ENCODE data around the gene SCIMP. TPM values are rescaled to one million over a fixed set of nuclear protein-coding genes. Genes with fewer than 3 reads are reported as not detected.
A peak's percentile ranks its signal among the peaks of the same experiment; 100 is the strongest.
"Not testable (repeated sequence)": the region's sequence is repeated elsewhere in the genome, so short reads cannot be mapped to it uniquely, and the experiment has no call there.

Gene SCIMP
- total RNA-seq, 2 donors from 2014 or later: 0.64 to 2.3 TPM

- ATAC-seq (no peak), DNase-seq (no peak)
- intact Hi-C loops (cut with DNase I, micrococcal nuclease): no loop called here
Observed at GRCh38 chr17:5203178-5203907, 31.3 kb downstream of the SCIMP start.

- no peak for ATAC-seq
Observed at GRCh38 chr17:5201011-5201410, 33.6 kb downstream of the SCIMP start.

GRCh38 chr17:5200360-5200759 lies 34.3 kb downstream of the SCIMP start:
- ATAC-seq (no peak), DNase-seq (no peak)
- intact Hi-C loops (cut with DNase I, micrococcal nuclease): no loop called here

More at GRCh38 chr17:5201011-5201410, 33.6 kb downstream of the SCIMP start:
- intact Hi-C loops (cut with DNase I, micrococcal nuclease): no loop called here
- no peak for DNase-seq

DNA sequence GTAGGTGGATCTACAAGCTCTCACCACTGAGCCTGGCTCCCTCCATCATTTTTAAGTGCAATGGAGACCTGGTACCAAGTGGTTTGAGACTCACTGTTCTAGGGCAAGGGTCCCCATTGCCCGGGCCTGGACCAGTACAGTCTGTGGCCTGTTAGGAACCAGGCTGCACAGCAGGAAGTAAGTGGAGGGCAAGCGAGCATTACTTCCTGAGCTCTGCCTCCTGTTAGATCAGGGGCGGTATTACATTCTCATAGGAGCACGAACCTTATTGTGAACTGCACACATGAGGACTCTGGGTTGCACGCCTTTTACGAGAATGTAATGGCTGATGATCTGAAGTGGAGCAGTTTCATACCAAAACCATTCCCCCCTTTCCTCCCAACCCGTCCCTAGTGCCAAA lies 36.2 kb downstream of the SCIMP start:
- ATAC-seq (no peak), DNase-seq (no peak)
- intact Hi-C loops (cut with DNase I, micrococcal nuclease): no loop called here

GRCh38 chr17:5194346-5194745 lies 40.3 kb downstream of the SCIMP start:
- ATAC-seq: no peak
- intact Hi-C loops (cut with DNase I, micrococcal nuclease): no loop called here
- DNase-seq: no peak

DNA sequence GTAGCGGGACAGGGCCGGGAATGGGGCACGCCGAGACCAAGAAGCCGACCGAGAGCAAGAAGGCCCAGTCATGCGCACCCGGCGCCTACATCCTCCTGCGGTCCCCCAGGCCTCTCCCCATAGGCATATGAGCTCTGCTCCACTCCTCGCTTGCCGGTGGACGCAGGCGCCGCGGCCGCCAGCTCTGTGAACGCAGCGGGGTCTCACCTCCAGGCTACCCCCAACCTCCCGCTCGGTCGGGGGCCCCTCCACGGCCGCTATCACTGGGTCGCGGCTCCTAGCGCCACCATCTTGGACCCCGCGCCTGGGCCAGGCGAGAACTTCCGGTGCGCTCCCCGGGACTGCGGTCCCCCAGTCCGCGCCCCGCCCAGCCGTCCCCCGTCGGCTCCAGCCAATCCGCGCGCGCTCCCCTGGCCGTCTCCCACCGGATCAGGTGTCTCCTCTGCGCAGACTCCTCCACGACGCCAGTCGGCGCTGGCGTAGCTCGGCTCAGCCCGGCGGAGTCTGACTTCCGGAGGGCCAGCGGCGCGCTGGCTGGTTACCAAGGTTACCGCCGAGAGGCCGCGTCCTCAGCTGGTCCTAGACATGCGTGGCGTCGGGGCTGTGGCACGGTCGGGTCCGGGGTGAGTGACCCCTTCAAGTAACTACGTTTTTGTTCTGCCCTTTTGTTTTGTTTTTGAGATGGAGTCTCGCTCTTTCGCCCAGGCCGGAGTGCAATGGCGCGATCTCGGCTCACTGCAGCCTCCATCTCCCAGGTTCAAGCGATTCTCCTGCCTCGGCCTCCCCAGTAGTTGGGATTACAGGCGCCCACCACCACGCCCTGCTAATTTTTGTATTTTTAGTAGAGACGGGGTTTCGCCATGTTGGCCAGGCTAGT lies 42.9 kb downstream of the SCIMP start, which contains the start of gene ZNF594:
Gene ZNF594, minus strand, starts transcription at position 328 of the 877 bp plus-strand sequence. CDS start 7,612 bp downstream, outside the sequence.
- intact Hi-C loops (cut with DNase I, micrococcal nuclease): no loop called here
- DNase-seq (peak; percentile 96), ATAC-seq (peak; percentile 98)

DNA sequence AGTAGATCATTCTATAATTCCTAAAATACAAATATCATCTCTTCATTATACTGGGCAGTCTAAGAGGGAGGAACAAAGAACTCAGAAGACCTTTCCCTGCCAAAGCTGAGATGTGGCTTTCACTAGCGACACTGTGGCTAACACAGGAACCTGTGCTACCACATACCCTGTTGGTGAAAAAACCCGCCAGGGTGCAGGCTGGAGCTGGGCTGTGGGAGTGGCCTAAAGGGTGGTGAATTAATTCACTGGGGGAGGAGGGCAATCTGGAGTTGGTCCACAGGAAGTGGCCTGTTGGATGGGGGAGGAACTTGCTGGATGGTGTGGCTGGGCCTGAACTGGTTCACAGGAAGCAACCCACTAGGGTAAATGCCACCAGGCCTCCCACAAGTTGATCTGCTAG lies 50.4 kb downstream of the SCIMP start:
- intact Hi-C loops (cut with DNase I, micrococcal nuclease): no loop called here
- DNase-seq (no peak), ATAC-seq (no peak)

DNA sequence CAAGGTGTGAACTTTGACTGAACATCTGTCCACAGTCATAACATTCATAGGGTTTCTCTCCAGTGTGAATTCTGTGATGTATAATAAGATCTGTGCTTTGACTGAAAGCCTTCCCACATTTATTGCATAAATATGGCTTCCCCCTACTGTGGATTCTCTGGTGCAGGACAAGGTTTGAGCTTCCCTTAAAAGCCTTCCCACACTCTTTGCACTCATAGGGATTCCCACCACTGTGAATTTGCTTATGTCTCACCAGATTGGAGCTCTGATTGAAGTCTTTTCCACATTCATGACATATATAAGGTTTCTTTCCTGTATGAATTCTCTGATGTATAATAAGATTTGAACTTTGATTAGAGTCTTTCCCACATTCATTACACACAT lies 51.3 kb downstream of the SCIMP start:
- no peak for ATAC-seq
- DNase-seq: no peak
- intact Hi-C loops (cut with DNase I, micrococcal nuclease): no loop called here

DNA sequence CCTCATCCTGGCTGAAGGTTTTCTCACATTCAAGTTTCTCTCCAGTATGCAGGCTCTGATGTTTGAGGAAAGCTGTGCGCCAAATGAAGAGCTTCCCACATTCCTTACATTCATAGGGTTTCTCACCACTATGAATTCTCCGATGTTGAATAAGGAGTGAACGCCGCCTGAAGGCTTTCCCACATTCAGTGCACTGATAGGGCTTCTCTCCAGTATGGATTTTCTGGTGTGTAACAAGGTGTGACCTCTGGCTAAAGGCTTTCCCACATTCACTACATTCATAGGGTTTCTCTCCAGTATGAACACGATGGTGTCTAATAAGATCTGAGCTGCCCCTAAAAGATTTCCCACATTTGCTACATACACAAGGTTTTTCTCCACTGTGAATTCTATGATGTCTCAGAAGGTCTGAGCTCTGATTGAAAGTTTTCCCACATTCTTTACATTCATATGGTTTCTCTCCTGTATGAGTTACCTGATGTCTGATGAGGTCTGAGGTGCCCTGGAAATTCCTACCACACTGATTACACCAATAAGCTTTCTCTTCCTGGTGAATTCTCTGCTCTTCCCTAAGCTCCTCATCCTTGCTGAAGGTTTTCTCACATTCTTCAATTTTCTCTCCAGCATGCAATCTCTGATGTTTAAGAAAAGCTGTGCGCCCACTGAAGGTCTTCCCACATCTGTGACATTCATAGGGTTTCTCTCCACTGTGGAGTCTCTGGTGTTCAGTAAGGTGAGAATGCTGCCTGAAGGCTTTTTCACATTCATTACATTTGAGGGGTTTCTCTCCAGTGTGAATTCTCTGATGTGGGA lies 51.9 kb downstream of the SCIMP start:
- DNase-seq (no peak), ATAC-seq (no peak)
- intact Hi-C loops (cut with DNase I, micrococcal nuclease): no loop called here

- no peak for ATAC-seq
- no peak for DNase-seq
- intact Hi-C loops (cut with DNase I, micrococcal nuclease): no loop called here
Observed at GRCh38 chr17:5181509-5182305, 53.0 kb downstream of the SCIMP start.

- intact Hi-C loops (cut with DNase I, micrococcal nuclease): no loop called here
- DNase-seq: no peak
- ATAC-seq: no peak
Observed at GRCh38 chr17:5179003-5179402, 55.7 kb downstream of the SCIMP start.

DNA sequence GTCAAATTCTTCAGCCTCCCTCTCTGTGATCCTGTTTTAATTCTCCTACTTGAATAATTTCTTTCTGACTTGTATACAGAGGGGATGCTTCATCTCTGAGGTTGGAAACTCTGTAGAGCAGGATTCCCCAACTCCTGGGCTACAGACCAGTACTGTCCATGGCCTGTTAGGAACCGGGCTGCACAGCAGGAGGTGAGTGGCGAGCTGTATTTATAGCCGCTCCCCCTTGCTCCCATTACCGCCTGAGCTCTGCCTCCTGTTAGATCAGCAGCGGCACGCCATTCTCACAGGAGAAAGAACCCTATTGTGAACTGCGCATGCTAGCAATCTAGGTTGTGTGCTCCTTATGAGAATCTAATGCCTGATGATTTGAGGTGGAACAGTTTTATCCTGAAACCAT lies 59.6 kb downstream of the SCIMP start:
- intact Hi-C loops (cut with DNase I, micrococcal nuclease); ATAC-seq; DNase-seq: not testable (repeated sequence)

GRCh38 chr17:5165791-5166564 lies 68.7 kb downstream of the SCIMP start:
- ATAC-seq: peak; percentile 71
- DNase-seq; intact Hi-C loops (cut with DNase I, micrococcal nuclease): not testable (repeated sequence)

DNA sequence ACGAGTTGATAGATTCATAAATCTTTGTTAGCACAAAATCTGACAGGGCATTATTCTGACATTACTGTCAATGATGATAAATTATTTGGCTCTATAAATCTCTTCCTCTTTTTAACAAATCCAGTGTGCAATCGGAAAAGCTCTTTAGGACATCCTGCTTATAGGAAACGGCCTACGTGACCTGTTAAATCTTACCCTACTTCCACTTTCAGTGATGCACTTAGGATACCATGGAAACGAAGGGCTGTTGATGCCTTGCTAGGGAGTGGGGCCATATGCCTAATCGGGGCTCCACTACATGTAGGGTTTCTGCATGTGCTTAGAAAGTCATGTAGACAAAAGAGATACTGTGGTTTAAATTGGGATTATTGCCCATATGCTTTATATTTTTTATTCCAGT lies 70.2 kb downstream of the SCIMP start:
- intact Hi-C loops (cut with DNase I, micrococcal nuclease): no loop called here
- peak; percentile 28 for ATAC-seq
- no peak for DNase-seq

- ATAC-seq; intact Hi-C loops (cut with DNase I, micrococcal nuclease); DNase-seq: not testable (repeated sequence)
Observed at GRCh38 chr17:5161793-5162192, 72.9 kb downstream of the SCIMP start.

- DNase-seq; ATAC-seq; intact Hi-C loops (cut with DNase I, micrococcal nuclease): not testable (repeated sequence)
Observed at GRCh38 chr17:5160702-5161101, 74.0 kb downstream of the SCIMP start.

All from left colon (tissue), 2 donors.